Activated T-cell treated with anti-CD3 and anti-CD28 coated beads, Interleukin-2, amount 50 U/mL, for 72 hours (primary cell): ENCODE data around the gene AP2S1. TPM values are rescaled to one million over a fixed set of nuclear protein-coding genes. Genes with fewer than 3 reads are reported as not detected.

Source experiments
- ATAC-seq, 2 donors: fragments of 150-1000 bp; cut with Tn5 transposase; replicated peaks in 1 of 2; 2 replicates each; pipeline ENCODE4 v1.10.0; 2021; ENCODE audit warnings: moderate library complexity in 2 of 2, mild to moderate bottlenecking in 1 of 2
- DNase-seq, 2 donors: peaks; one replicate each; pipeline ENCODE4 v3.0.0; 2021 to 2022; ENCODE audit warnings: mixed read lengths in 1 of 2
- H3K27ac Mint-ChIP-seq: one replicate; pipeline ENCODE4 v1.8.0; 2022; ENCODE audit warnings: mild to moderate bottlenecking, moderate library complexity, mixed read lengths
- H3K27me3 Mint-ChIP-seq: one replicate; pipeline ENCODE4 v1.8.0; 2022; ENCODE audit warnings: low read depth, mixed read lengths
- H3K36me3 Mint-ChIP-seq, 2 donors: one replicate each; pipeline ENCODE4 v1.8.0; 2022; ENCODE audit warnings: mixed read lengths in 2 of 2, mild to moderate bottlenecking in 1 of 2; ENCODE audit not compliant: insufficient read depth in 2 of 2
- H3K4me1 Mint-ChIP-seq: one replicate; pipeline ENCODE4 v1.8.0; 2022; ENCODE audit warnings: low read depth, mixed read lengths
- H3K4me3 Mint-ChIP-seq, 2 donors: one replicate each; pipeline ENCODE4 v1.8.0; 2022; ENCODE audit warnings: mild to moderate bottlenecking in 2 of 2, mixed read lengths in 2 of 2, moderate library complexity in 2 of 2
- H3K9me3 Mint-ChIP-seq, 2 donors: one replicate each; pipeline ENCODE4 v1.8.0; 2022; ENCODE audit warnings: mixed read lengths in 2 of 2
- total RNA-seq, 2 donors: library from RNA; stranded (reverse); gene quantifications; one replicate each; pipeline ENCODE4 v1.2.3, GENCODE V29; 2022

AP2S1 gene
- total RNA-seq, 2 donors from 2014 or later, result 61.7 to 64.3 TPM

DNA sequence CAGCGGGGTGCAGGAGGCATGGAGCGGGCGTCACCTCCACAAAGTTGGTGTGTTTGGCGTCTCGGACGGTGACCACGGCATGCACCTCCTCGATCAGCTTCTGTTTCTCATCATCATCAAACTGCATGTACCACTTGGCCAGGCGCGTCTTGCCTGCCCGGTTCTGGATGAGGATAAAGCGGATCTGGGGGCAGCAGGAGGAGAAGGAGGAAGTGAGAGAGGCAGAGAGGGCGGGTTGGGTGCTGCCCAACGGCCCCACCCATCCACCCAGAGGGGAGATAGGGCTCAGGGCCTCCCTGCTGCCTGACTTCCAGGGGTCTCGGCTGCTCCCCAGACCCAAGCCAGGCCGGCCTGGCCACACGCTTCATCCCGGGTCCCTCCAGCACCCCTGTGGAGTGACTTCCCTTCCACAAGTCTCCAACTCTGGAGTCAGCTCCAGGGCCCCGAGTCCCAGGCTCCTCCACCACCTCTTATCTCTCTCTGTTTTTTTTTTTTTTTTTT, 4.6 kb downstream of the AP2S1 start:
- Mint-ChIP-seq H3K4me1 (peaks cover 22% of the 10 kb centered on the region), H3K27ac (no peak overlapping the region), H3K4me3 (no peak overlapping the region), H3K36me3 (peaks cover 2 to 7% of the 10 kb centered on the region in 2 donors), H3K9me3 (no peaks in the 10 kb centered on the region), H3K27me3 (no peaks in the 10 kb centered on the region)
- DNase-seq (no peak), ATAC-seq (no peak)

DNA sequence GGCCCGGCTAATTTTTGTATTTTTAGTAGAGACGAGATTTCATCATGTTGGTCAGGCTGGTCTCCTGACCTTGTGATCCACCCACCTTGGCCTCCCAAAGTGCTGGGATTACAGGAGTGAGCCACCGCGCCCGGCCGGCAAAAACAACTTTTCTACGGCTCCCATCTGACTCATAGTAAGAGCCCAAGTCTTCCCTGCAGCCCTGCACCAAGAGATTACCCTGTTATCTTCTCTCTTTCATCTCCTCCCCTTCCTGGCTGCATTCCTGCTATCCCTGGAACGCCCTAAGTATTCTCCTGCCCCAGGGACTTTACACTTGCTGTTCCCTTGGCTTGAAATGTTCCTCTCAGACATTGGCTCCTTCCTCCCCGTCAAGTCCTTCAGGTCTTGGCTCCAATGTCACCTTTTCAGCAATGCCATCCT, 6.6 kb downstream of the AP2S1 start:
- Mint-ChIP-seq H3K4me3 (no peak overlapping the region), H3K36me3 (peaks cover 2 to 7% of the 10 kb centered on the region in 2 donors), H3K9me3 (no peaks in the 10 kb centered on the region), H3K27me3 (no peaks in the 10 kb centered on the region), H3K4me1 (peaks cover 9% of the 10 kb centered on the region), H3K27ac (no peak overlapping the region)
- DNase-seq (no peak), ATAC-seq (no peak)

DNA sequence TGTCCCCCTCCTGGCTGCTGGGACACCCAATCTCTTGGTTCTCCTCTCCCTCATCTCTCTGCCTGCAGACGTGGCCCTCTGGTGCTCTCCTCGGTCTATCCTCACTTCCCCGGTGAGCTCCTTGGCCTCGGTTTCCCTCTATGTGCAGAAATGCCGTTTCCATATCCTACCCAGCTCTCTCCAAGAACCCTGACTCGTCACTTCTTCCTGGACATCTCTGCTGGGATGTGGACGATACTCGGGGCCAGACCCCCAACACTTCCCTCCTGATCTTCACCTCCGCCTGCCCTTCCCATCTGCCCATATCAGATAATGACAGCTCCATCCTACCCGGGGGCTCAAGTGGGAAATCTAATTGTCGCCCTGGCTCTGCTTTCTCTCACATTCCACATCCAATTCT, 7.9 kb downstream of the AP2S1 start:
- no peak overlapping the region for H3K27ac Mint-ChIP-seq
- H3K36me3 Mint-ChIP-seq, result peaks cover 2 to 10% of the 10 kb centered on the region in 2 donors
- H3K4me1 Mint-ChIP-seq, result peaks cover 5% of the 10 kb centered on the region
- H3K4me3 Mint-ChIP-seq, result no peak overlapping the region
- DNase-seq (no peak), ATAC-seq (no peak)
- H3K27me3 Mint-ChIP-seq, result no peaks in the 10 kb centered on the region
- no peaks in the 10 kb centered on the region for H3K9me3 Mint-ChIP-seq

DNA sequence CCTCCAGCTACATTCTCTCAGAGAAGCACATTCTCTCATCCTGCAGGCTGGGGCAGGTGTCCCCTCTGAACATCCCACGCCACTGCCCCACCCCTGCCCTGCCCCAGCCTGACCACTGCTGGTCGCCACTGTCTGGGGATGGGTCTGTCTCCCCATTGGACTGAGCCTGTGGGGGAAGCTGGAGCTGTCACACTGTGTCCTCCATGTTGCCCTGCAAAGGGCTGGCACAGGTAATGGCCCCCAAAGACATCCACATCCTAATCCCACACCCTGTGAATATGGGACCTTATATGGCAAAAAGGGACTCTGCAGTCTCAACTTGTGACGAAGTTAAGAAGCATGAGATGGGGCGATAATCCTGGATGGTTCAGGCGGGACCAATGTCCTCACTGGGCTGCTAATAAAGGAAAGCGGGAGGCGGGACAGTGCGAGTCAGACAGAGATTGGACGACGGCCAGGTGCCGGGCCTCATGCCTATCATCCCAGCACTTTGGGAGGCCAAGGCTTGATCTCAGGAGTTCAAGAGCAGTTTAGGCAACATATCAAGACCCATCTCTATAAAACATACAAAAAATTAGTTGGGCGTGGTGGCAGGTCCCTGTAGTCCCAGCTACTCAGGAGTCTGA, 9.1 kb downstream of the AP2S1 start:
- no peak overlapping the region for H3K27ac Mint-ChIP-seq
- no peaks in the 10 kb centered on the region for H3K4me1 Mint-ChIP-seq
- ATAC-seq (no peak), DNase-seq (no peak)
- H3K27me3 Mint-ChIP-seq, result no peaks in the 10 kb centered on the region
- H3K9me3 Mint-ChIP-seq, result no peaks in the 10 kb centered on the region
- H3K4me3 Mint-ChIP-seq, result no peak overlapping the region
- H3K36me3 Mint-ChIP-seq, result peaks cover 2 to 7% of the 10 kb centered on the region in 2 donors

DNA sequence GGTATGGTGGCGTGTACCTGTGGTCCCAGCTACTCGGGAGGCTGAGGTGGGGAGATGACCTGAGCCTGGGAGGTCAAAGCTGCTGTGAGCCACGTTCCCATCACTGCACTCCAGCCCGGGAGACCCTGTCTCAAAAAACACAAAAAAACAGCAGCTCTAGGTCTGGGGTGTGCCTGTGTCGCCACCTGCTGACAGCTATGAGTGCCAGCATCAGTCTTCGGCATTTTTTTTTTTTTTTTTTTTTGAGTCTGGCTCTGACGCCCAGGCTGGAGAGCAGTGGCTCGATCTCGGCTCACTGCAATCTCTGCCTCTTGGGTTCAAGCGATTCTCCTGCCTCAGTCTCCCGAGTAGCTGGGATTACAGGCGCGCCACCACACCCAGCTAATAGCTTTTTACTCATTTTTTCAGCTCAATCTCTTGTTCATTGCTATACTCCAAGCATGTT, 10.1 kb downstream of the AP2S1 start:
- no peaks in the 10 kb centered on the region for H3K9me3 Mint-ChIP-seq
- ATAC-seq (peak; percentile 70 to 81), DNase-seq (peak; percentile 50 to 60)
- H3K27ac Mint-ChIP-seq, result no peak overlapping the region
- no peaks in the 10 kb centered on the region for H3K4me1 Mint-ChIP-seq
- H3K36me3 Mint-ChIP-seq, result peaks cover 4 to 7% of the 10 kb centered on the region in 2 donors
- no peak overlapping the region for H3K4me3 Mint-ChIP-seq
- no peaks in the 10 kb centered on the region for H3K27me3 Mint-ChIP-seq

DNA sequence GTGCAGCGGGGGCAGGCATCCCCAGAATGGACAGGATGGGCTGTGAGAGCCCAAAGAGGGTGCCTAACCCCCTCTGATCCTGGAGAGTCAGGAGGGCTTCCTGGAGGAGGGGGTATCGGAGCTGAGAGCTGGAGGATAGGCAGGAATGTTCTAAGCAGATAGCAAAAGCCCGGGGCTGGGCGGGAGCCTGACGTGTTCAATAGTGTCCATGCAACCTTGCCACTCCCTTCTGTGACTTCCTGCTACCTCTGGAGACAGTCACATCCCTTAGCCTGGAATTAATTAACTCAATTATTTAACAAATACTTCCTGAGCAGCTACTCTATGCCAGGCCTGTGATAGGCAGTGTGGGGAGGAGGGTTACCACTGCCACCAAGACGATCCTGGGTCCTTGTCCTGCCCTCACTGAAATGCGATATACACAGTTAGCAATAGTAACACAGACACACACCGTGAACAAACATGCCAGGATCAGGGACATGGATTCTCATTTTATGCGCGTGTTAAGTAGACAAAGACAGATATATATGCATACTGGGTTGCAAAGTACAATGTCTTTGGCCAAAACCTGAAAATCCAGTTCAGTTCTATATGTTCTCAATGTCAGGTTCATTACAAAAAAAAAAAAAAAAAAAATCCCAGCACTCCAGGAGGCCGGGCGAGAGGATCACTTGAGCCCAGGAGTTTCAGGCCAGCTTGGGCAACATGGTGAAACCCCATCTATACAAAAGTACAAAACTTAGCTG, 10.7 kb downstream of the AP2S1 start:
- DNase-seq (no peak), ATAC-seq (no peak)
- Mint-ChIP-seq H3K9me3 (no peaks in the 10 kb centered on the region), H3K4me1 (no peaks in the 10 kb centered on the region), H3K4me3 (no peak overlapping the region), H3K27me3 (no peaks in the 10 kb centered on the region), H3K27ac (no peak overlapping the region), H3K36me3 (peaks cover 4 to 7% of the 10 kb centered on the region in 2 donors)

DNA sequence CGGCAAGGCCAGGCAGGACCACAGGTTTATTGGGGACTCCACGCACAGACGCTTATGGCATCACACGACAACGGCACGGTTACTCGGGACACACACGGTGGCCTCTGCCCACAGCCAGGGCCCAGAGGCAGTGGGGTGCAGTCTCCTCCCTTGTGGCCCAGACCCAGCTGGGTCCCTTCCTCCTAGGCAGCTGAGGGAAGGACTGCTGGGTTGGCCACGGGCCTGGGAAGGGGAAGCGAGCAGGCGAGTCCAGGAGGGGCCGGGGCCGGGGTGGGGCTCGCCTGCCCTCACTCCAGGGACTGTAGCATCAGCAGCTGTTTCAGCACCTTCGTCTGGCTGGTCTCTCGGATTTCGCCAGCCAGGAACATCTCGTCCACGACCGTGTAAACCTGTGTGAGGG, 12.5 kb downstream of the AP2S1 start:
- Mint-ChIP-seq H3K9me3 (no peaks in the 10 kb centered on the region), H3K4me1 (no peaks in the 10 kb centered on the region), H3K27me3 (no peaks in the 10 kb centered on the region), H3K36me3 (peaks cover 2 to 4% of the 10 kb centered on the region in 2 donors), H3K4me3 (no peak overlapping the region), H3K27ac (no peak overlapping the region)
- DNase-seq, result no peak
- ATAC-seq, result no peak

DNA sequence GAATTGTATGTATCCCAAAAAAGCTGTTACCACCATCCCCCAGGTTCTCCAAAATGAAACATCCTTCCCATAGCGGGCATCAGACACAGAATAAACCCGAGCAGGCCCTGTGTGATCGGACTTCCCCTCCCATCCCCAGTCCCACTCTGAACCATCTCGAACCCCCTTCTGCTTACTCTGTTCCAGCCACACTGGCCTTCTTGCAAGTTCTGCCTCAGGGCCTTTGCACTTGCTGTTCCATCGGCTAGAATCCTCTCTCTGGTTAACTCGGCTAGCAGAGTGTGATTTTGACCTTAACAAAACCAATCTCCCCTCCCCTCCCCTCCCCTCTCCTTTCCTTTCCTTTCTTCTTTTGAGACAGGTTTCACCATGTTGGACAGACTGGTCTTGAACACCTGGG, 15.7 kb downstream of the AP2S1 start:
- no peak overlapping the region for H3K27ac Mint-ChIP-seq
- no peaks in the 10 kb centered on the region for H3K9me3 Mint-ChIP-seq
- H3K27me3 Mint-ChIP-seq, result no peaks in the 10 kb centered on the region
- peaks cover 2 to 4% of the 10 kb centered on the region in 2 donors for H3K36me3 Mint-ChIP-seq
- H3K4me1 Mint-ChIP-seq, result no peaks in the 10 kb centered on the region
- ATAC-seq (no peak), DNase-seq (no peak)
- no peak overlapping the region for H3K4me3 Mint-ChIP-seq

DNA sequence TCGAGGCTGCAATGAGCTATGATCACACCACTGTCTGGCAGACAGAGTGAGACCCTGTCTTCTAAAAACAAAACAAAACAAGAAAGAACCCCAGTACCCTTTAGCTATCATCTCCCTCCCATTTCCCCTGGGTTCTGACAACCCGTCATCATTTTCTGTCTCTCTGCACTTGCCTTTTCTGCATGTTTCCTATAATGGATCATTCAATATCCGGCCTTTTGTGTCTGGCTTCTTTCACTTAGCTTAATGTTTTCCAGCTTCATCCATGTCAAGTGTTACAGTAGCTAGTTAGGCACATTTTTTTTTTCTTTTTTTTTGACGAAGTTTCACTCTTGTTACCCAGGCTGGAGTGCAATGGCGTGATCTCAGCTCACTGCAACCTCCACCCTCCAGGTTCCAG, 16.5 kb downstream of the AP2S1 start:
- no peaks in the 10 kb centered on the region for H3K9me3 Mint-ChIP-seq
- H3K27me3 Mint-ChIP-seq, result no peaks in the 10 kb centered on the region
- peaks cover 3% of the 10 kb centered on the region for H3K4me1 Mint-ChIP-seq
- no peak for ATAC-seq
- H3K4me3 Mint-ChIP-seq, result no peak overlapping the region
- DNase-seq, result no peak
- peaks cover 2 to 4% of the 10 kb centered on the region in 2 donors for H3K36me3 Mint-ChIP-seq
- no peak overlapping the region for H3K27ac Mint-ChIP-seq

DNA sequence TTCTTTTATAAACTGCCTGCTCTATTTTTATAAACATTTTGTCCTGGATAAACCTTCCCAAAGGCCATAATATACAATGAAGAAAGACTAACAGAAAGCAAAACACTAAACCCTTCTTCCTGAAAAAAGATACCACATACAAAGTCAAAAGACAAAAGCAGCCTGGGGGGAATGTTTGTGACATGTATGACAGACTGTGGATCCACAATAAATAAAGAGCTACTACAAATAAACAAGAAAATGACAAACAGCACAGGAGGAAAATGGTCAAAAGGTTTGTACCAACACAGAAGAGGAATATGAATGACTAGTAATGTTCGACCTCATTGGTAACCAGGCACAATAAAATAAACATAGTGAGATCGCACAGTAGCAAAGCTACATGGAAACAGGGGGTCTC, 19.8 kb downstream of the AP2S1 start:
- H3K27me3 Mint-ChIP-seq, result no peaks in the 10 kb centered on the region
- H3K36me3 Mint-ChIP-seq, result peaks cover 0 to 2% of the 10 kb centered on the region in 2 donors
- ATAC-seq, result no peak
- H3K9me3 Mint-ChIP-seq, result no peaks in the 10 kb centered on the region
- H3K4me1 Mint-ChIP-seq, result peaks cover 9% of the 10 kb centered on the region
- no peak overlapping the region for H3K4me3 Mint-ChIP-seq
- H3K27ac Mint-ChIP-seq, result no peak overlapping the region
- DNase-seq, result no peak

DNA sequence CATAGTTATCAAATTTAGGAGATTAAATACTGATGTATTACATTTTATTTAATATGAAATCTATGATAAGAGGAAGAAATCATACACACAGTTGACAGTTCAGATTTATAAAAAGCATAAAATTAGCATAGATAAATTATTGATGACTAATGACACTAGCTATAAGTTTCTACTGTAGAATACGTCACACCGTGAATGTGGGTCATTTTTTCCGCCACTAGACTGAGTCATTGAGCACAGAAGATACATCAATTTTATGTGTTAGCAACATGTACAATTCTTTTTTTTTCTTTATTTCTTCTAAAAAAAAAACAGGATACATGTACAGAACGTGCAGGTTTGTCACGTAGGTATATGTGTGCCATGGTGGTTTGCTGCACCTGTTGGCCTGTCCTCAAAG, 22.2 kb downstream of the AP2S1 start:
- Mint-ChIP-seq H3K4me3 (no peak overlapping the region), H3K27ac (no peak overlapping the region), H3K36me3 (no peaks in the 10 kb centered on the region), H3K27me3 (no peaks in the 10 kb centered on the region), H3K4me1 (peaks cover 21% of the 10 kb centered on the region), H3K9me3 (no peaks in the 10 kb centered on the region)
- DNase-seq, result peak; percentile 49 to 63
- peak; percentile 73 to 81 for ATAC-seq

DNA sequence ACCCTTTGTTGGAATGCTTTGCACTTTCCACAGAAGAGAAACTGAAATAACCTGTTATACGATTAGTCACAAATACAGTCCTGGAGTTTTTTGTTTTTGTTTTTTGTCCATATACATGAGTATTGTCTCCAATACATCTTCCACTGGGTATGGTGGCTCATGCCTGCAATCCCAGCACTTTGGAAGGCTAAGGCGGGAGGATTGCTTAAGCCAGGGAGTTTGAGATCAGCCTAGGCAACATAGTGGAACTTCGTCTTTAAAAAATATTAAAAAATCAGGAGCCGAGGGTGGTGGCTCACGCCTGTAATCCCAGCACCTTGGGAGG, 25.0 kb downstream of the AP2S1 start:
- ATAC-seq, result no peak
- H3K4me1 Mint-ChIP-seq, result peaks cover 38% of the 10 kb centered on the region
- no peaks in the 10 kb centered on the region for H3K27me3 Mint-ChIP-seq
- H3K9me3 Mint-ChIP-seq, result no peaks in the 10 kb centered on the region
- H3K36me3 Mint-ChIP-seq, result no peaks in the 10 kb centered on the region
- no peak overlapping the region for H3K4me3 Mint-ChIP-seq
- DNase-seq, result no peak
- H3K27ac Mint-ChIP-seq, result peak overlapping the region; percentile 70

DNA sequence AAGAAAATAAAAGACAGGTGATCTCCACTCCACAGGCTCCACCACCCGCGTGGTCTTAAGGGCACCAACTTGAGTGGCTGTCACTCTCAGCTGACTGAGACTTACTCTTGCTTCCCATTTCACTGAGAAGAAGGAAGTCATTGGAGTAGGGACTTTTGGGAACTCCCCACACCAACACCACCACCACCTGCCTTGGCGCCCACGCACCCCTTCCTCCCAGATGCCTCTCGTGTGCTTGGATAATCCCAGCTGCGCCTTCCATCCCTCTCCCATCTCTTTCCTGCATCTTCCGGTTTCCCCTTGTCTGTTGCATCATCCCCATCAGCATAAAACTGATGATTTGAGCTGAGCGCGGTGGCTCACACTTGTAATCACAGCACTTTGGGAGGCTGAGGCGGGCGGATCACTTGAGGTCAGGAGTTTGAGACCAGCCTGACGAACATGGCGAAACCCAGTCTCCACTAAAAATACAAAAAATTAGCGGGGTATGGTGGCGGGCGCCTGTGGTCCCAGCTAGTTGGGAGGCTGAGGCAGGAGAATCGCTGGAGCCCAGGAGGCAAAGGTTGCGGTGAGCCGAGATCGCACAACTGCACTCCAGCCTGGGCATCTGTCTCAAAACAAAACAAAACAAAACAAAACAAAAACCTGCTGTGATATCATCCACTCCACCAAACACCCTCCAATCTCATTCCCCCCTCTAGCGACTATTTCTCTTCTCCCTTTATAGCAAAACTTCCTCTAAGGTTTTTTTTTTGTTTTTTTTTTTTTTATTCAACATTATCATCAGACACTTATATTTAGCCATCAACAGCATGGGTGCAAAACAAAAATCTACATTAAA, 25.5 kb downstream of the AP2S1 start:
- Mint-ChIP-seq H3K36me3 (no peaks in the 10 kb centered on the region), H3K27me3 (no peaks in the 10 kb centered on the region), H3K9me3 (no peaks in the 10 kb centered on the region), H3K4me3 (peak overlapping the region in 1 of 2 donors; percentile 14), H3K4me1 (peaks cover 44% of the 10 kb centered on the region), H3K27ac (peak overlapping the region; percentile 70)
- DNase-seq (no peak), ATAC-seq (no peak)
